Lower leg skin (tissue), 3 donors: ENCODE data around the gene SPRR1A.

ENCODE experiments used
- POLR2A ChIP-seq, 2 donors: fragments of 450-650 bp; IDR thresholded peaks; one replicate each; pipeline ENCODE4 v1.6.1; 2016 to 2017; ENCODE audit warnings: antibody characterized with exemption in 2 of 2, mild to moderate bottlenecking in 1 of 2, moderate library complexity in 1 of 2
- TF ChIP-seq, protein P1 (sequence below), 3 donors: fragments of 450-650 bp; IDR thresholded peaks; one replicate each; pipeline ENCODE4 v1.5.1; 2016; ENCODE audit warnings: antibody characterized with exemption in 3 of 3, mild to moderate bottlenecking in 3 of 3, moderate library complexity in 2 of 3

DNA sequence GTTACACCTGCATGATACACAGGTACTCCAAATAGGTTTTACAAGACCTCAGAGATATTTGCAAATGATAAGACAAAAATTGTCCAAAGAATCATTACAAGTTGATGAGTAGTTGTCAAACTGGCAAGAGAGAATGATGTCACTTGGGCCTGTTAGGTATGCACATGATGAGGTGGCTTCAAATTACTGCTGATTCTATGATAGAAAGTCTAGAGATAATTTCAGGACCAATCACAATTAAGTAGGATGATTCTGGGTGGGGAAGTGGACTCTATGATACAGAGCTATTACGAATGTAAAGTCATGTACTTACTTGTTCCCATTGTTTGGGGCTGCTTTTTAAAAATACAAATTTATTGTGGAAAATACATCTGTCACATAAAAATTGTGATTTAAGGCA lies 41.9 kb downstream of the SPRR1A start:
- TF ChIP-seq, protein P1, sequence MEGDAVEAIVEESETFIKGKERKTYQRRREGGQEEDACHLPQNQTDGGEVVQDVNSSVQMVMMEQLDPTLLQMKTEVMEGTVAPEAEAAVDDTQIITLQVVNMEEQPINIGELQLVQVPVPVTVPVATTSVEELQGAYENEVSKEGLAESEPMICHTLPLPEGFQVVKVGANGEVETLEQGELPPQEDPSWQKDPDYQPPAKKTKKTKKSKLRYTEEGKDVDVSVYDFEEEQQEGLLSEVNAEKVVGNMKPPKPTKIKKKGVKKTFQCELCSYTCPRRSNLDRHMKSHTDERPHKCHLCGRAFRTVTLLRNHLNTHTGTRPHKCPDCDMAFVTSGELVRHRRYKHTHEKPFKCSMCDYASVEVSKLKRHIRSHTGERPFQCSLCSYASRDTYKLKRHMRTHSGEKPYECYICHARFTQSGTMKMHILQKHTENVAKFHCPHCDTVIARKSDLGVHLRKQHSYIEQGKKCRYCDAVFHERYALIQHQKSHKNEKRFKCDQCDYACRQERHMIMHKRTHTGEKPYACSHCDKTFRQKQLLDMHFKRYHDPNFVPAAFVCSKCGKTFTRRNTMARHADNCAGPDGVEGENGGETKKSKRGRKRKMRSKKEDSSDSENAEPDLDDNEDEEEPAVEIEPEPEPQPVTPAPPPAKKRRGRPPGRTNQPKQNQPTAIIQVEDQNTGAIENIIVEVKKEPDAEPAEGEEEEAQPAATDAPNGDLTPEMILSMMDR (IDR thresholded peaks at IDR 0.05): no peak
- TF ChIP-seq POLR2A (IDR thresholded peaks at IDR 0.05): no peak
